Measurements from ENCODE around the gene MINDY1. TPM values are rescaled to one million over a fixed set of nuclear protein-coding genes. Genes with fewer than 3 reads are reported as not detected.

MINDY1 gene
- polyA plus RNA-seq, 1 experiment: 13.0 TPM

GRCh38 chr1:150981177-150981804 lies 25.4 kb downstream of the MINDY1 start:
- H3K36me3 ChIP-seq (ENCODE audit: control insufficient read depth, insufficient read depth, low read length): no peaks in the 10 kb centered on the region
- TF ChIP-seq, protein P1, sequence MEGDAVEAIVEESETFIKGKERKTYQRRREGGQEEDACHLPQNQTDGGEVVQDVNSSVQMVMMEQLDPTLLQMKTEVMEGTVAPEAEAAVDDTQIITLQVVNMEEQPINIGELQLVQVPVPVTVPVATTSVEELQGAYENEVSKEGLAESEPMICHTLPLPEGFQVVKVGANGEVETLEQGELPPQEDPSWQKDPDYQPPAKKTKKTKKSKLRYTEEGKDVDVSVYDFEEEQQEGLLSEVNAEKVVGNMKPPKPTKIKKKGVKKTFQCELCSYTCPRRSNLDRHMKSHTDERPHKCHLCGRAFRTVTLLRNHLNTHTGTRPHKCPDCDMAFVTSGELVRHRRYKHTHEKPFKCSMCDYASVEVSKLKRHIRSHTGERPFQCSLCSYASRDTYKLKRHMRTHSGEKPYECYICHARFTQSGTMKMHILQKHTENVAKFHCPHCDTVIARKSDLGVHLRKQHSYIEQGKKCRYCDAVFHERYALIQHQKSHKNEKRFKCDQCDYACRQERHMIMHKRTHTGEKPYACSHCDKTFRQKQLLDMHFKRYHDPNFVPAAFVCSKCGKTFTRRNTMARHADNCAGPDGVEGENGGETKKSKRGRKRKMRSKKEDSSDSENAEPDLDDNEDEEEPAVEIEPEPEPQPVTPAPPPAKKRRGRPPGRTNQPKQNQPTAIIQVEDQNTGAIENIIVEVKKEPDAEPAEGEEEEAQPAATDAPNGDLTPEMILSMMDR (IDR thresholded peaks at IDR 0.05; ENCODE audit: insufficient read depth, low read depth, low read length): no peak
- ChIA-PET POLR2A (no interaction called here), CTCF (interaction anchor here (1.3 to 16.5 kb wide), 5 partner anchors 9 to 25 kb away, joined by 3 to 217 read pairs (median 13); partner anchors contain the start of gene MINDY1)
- H3K27me3 ChIP-seq (ENCODE audit: control insufficient read depth, insufficient read depth, low read length): no peaks in the 10 kb centered on the region
- DNase-seq (ENCODE audit: low read depth): no peak
- no peak overlapping the region for H3K4me3 ChIP-seq (ENCODE audit: low read depth, low read length)

GRCh38 chr1:150979092-150980056 lies 27.3 kb downstream of the MINDY1 start:
- ChIA-PET POLR2A (no interaction called here), CTCF (interaction anchor here (0.7 to 16.5 kb wide), 13 partner anchors 9 to 427 kb away, joined by 3 to 217 read pairs (median 4); partner anchors contain the start of genes CTSK, MINDY1 and SETDB1)
- no peaks in the 10 kb centered on the region for H3K27me3 ChIP-seq (ENCODE audit: control insufficient read depth, insufficient read depth, low read length)
- peak; percentile 33 for DNase-seq (ENCODE audit: low read depth)
- no peaks in the 10 kb centered on the region for H3K36me3 ChIP-seq (ENCODE audit: control insufficient read depth, insufficient read depth, low read length)
- H3K4me3 ChIP-seq (ENCODE audit: low read depth, low read length): no peak overlapping the region
- TF ChIP-seq, protein P1 (IDR thresholded peaks at IDR 0.05; ENCODE audit: insufficient read depth, low read depth, low read length): peak; percentile 100

DNA sequence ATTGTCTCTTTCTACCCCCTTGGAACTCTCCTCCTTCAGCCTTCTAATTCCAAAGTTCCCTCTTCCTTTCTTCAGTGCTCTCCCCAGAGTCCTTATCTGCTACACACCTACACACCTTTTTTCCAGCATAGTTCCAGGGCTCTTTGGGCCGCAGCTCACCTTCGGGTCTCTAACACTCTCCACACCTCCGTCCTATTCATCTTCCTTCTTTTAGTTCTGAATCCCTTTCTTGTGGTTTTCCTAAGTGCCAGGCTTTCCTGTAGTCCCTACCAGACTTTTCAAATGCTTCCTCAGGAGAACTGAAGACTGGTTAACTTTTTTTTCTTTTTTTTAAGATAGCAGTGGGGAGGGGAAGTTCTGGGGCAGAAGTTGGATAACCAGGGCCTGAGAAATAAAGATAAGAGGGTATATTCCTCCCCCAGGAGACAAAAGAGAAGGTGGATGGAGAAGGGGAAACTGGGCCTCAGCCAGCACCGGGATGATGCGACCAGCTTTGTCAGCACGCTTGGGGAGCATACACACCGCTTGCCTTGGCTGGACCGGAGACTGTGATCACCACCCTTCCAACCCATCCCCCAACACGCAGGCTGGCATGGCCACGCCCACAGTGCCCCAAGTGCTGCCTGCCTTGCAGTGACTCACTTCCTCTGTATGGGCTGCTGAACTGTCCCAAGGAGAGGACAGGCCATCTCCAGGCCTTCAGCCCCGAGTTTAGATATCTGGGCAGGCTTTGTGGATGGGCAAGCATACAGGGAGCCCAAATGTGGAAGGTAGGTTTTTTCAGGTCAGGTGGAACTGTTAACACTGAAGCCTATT lies 29.6 kb downstream of the MINDY1 start:
- CTCF ChIA-PET: interaction anchor here (0.6 to 16.5 kb wide), 7 partner anchors 10 to 492 kb away, joined by 3 to 217 read pairs (median 6); partner anchors contain the start of gene MINDY1
- DNase-seq (ENCODE audit: low read depth): no peak
- H3K36me3 ChIP-seq (ENCODE audit: control insufficient read depth, insufficient read depth, low read length): no peaks in the 10 kb centered on the region
- H3K27me3 ChIP-seq (ENCODE audit: control insufficient read depth, insufficient read depth, low read length): no peaks in the 10 kb centered on the region
- TF ChIP-seq, protein P1 (IDR thresholded peaks at IDR 0.05; ENCODE audit: insufficient read depth, low read depth, low read length): no peak
- no peak overlapping the region for H3K4me3 ChIP-seq (ENCODE audit: low read depth, low read length)
- POLR2A ChIA-PET: interaction anchor here (0.7 kb wide), 1 partner anchor 19 kb away, joined by 5 read pairs; no protein-coding TSS in a partner anchor

DNA sequence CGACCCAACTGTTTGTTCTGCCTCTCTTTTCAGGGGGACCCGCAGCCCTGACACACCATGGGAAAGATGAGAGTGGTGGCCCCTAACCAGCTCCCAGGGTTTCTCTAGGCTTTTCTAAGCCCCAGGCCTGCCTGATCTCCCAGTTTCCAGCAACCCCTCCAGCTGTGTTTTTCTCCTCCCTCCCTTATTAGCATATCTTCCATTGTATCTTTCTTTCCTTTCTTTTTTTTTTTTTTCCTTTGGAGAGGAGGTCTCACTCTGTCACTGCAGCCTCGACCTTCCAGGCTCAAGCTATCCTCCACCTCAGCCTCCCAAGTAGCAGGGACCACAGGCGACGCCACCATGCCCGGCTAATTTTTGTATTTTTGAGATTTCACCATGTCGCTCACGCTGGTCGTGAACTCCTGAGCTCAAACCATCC lies 30.3 kb downstream of the MINDY1 start:
- TF ChIP-seq, protein P1 (IDR thresholded peaks at IDR 0.05; ENCODE audit: insufficient read depth, low read depth, low read length): no peak
- no peaks in the 10 kb centered on the region for H3K27me3 ChIP-seq (ENCODE audit: control insufficient read depth, insufficient read depth, low read length)
- POLR2A ChIA-PET: interaction anchor here (0.6 to 0.7 kb wide), 2 partner anchors 20 to 367 kb away, joined by 4 to 5 read pairs; no protein-coding TSS in a partner anchor
- CTCF ChIA-PET: interaction anchor here (0.6 to 16.5 kb wide), 9 partner anchors 9 to 416 kb away, joined by 3 to 217 read pairs (median 6); partner anchors contain the start of gene MINDY1
- DNase-seq (ENCODE audit: low read depth): no peak
- H3K36me3 ChIP-seq (ENCODE audit: control insufficient read depth, insufficient read depth, low read length): no peaks in the 10 kb centered on the region
- H3K4me3 ChIP-seq (ENCODE audit: low read depth, low read length): no peak overlapping the region
